Stimulated activated CD8-positive, alpha-beta memory T cell treated with anti-CD3 and anti-CD28 coated beads, Interleukin-7, amount 100 ng/mL, for 48 hours (primary cell): ENCODE results near the gene EGR1.

Source experiments
- DNase-seq, 2 donors: peaks; one replicate each; pipeline ENCODE4 v3.0.0-alpha.2; 2020; ENCODE audit warnings: low read depth in 1 of 2; ENCODE audit errors: extremely low read depth in 1 of 2

The EGR1 gene

GRCh38 chr5:138465261-138466124 lies at the start of gene EGR1:
Gene EGR1, plus strand, starts transcription at chr5:138465479. Its CDS starts 283 bp downstream, at chr5:138465762.
- peak; percentile 85 to 93 for DNase-seq

DNA sequence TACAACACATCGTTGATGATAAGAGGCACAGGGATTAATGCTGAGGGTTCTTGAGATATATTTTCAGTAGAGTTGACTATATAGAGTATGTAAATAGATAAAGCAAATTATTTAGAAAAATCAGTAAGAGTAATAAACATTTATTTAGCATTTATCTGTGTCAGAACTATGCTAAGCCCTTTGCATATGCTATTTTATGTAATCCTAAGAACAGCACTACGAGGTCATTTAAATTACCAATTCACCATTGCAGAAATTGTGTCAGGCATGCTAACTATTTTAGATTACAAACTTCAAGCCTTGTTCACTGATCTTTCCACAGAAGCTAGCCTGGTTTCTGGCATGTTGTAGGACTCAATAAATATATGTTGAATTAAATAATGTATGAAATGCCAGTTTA lies 46.8 kb upstream of the EGR1 start:
- DNase-seq = no peak

- DNase-seq = no peak
These were observed 40.2 kb upstream of the EGR1 start for GRCh38 chr5:138425079-138425478.

DNA sequence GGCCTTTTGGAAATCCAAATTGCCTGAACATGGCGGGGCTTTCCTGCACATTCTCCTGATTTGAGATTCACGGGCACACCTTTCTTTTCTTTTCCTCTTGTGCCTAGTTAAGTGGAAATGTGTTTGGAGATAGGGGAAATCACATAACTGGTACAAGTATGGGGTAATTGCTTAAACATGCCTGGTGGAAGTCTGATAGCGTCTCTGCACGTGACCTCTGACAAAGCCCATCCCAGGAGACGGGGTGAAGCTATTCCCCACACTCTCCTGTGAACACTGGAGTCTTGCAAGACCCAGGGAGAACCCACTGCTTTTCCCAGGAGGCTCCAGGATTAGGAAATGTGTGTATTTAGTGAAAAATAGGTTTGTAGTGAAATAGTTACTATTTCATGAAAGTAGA lies 29.3 kb upstream of the EGR1 start:
- DNase-seq = no peak

- no peak for DNase-seq
These were observed 27.1 kb upstream of the EGR1 start for GRCh38 chr5:138438003-138438723.

DNA sequence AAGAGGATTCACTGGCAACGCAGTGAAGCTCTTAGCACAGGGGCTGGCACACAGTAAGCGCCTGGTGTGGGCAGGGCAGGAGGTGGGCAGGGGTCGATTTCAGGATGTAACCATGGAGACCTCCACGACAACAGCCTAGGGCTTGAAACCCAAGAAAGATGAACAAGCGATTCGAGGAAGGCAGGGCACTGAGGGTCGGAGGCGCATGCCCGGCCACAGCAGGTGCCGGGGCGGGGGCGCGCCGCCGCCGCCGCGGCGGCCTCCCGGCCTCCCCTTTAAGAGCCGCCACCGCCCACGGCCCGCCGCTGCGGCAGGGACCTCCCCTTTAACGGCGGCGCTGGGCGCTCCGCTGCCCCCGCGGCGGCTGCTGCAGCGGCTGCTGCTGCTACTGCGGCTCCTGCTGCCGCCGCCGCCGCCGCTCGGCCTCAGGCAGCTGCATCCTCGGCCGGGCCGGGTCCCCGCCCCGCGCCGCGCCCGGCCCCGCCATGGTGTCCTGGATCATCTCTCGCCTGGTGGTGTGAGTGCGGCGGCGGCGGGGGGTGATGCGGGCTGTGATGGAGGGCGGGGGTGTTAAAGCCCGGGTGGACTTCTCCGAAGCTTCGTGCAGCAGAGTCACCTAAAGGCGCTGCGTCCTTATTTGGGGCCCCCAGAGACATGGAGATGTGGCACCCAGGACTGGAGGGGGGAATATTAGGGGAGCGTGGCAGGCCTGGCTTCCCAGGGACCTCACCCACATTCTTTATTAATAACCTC lies 26.4 kb upstream of the EGR1 start, which contains the start of gene REEP2:
Gene REEP2, plus strand, starts transcription at position 334 of the 753 bp plus-strand sequence. Its CDS starts 152 bp downstream, at position 486.
- DNase-seq = peak; percentile 41 to 43

- DNase-seq = no peak
These were observed 25.7 kb upstream of the EGR1 start for GRCh38 chr5:138439477-138440158.

- DNase-seq = no peak
These were observed 24.9 kb upstream of the EGR1 start for GRCh38 chr5:138440159-138441073.

- DNase-seq = no peak
These were observed 24.1 kb upstream of the EGR1 start for GRCh38 chr5:138441221-138441620.

DNA sequence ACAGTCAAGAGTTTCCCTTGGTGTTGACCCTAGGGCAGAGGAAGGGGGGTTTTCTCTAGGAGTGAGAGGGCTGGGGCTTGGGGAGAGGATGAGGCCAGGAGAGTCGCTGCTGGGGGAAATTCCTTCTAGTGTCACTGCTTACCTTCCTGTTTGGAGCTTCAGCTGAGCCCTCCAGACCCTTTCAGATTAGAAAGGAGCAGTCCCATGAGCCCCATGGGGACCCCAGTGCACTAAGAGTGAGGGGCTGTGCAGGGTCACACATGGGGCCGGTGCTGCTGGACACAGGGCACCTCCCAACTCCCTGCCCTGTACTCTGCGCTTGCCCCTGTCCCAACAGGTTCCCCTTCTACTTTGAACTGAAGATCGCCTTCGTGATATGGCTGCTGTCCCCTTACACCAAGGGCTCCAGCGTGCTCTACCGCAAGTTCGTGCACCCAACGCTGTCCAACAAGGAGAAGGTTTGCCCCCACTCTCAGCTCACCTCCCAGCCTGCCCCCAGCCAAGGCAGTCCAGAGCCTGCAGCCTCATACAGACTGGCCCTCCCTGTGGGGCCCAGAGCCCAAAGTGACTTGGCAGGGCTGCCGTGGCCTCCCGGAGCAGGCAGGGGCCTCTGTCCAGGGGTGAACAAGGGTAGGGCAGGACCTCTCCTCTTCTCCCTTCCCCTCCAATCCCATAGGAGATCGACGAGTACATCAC lies 21.1 kb upstream of the EGR1 start:
- no peak for DNase-seq

GRCh38 chr5:138444774-138445546 lies 20.3 kb upstream of the EGR1 start:
- DNase-seq = no peak

DNA sequence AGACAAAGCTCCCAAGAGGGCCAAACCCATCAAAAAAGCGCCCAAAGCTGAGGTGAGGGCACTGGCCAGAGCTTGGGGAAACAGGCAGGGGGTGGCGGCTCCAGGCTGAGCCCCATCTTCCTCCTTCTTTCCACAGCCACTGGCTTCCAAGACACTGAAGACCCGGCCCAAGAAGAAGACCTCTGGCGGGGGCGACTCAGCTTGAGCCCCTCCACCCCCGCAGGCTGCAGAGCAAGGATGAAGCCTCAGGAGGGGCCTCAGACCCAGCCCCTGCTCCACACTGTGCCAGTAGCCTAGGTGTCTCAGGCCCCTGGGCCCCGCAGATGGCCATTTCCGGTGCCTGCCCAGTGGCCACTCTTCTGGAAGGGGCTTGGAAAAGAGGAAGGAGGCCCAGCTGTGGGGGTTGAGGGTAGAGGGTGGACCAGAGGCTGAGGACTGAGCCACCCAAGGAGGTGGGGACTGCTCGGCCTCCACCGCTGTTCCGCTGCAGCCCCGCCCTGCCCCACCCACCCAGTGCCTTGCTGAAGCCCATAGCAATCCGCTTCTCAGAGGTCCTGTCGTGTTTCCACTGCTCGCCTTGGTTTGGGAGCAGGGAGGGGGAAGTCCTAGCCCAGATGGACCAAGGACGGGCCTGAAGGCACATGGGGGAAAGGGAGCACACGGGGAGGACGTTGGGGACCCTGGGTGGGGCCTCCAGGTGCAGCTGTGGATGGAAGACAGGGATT lies 19.6 kb upstream of the EGR1 start:
- DNase-seq = no peak

DNA sequence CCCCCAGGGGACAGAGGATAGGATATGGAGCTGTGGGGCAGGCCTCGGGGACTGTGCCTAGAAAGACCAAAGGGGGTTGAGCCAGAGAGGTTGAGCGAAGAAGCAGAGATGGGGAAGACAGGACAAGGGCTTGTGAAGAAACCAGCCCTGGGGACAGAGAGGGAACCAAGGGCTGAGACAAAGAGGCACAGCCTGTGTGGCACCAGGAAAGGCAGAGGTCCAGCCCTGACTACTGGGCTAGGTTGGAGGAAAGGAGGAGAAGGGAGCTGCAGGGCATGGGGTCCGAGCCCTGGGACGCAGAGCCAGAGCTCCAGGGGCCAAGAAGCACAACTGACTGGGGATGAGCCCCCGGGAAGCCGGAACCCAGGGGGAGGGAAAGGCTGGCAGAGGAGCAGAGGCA lies 17.2 kb upstream of the EGR1 start:
- DNase-seq = no peak

- DNase-seq = no peak
These were observed 16.5 kb upstream of the EGR1 start for GRCh38 chr5:138448481-138449398.

GRCh38 chr5:138449501-138450239 lies 15.6 kb upstream of the EGR1 start:
- peak; percentile 65 to 68 for DNase-seq

- DNase-seq = no peak
These were observed 14.3 kb upstream of the EGR1 start for GRCh38 chr5:138450971-138451370.
